22Rv1 (cell line): ENCODE measurements around the gene NAA80.

Experiments
- CTCF ChIP-seq: fragments of 450-650 bp; IDR thresholded peaks from 2 replicates; pipeline ENCODE4 v1.5.1; 2017; ENCODE audit warnings: mild to moderate bottlenecking
- ZFX ChIP-seq: fragments of 450-650 bp; IDR thresholded peaks from 2 replicates; pipeline ENCODE4 v1.6.1; 2017; ENCODE audit warnings: antibody characterized with exemption, borderline replicate concordance

- no peak for TF ChIP-seq CTCF
- TF ChIP-seq ZFX, result no peak
Measured at GRCh38 chr3:50268703-50269451, 30.3 kb downstream of the NAA80 start, which contains the start of gene SEMA3B.
